HFFc6 (cell line): ENCODE results near the gene DDX28. TPM values are rescaled to one million over a fixed set of nuclear protein-coding genes. Genes with fewer than 3 reads are reported as not detected.
"Not testable (repeated sequence)": the region's sequence is repeated elsewhere in the genome, so short reads cannot be mapped to it uniquely, and the experiment has no call there.

Experiments used
- DNase-seq: peaks from one replicate; pipeline ENCODE4 v3.0.0-alpha.2; 2018
- H3K27ac Mint-ChIP-seq: 2 replicates; pipeline ENCODE4 v1.8.0; 2020; ENCODE audit warnings: mild to moderate bottlenecking, mixed read lengths
- H3K27me3 Mint-ChIP-seq: 2 replicates; pipeline ENCODE4 v1.8.0; 2021; ENCODE audit warnings: mild to moderate bottlenecking, moderate library complexity, mixed read lengths; ENCODE audit not compliant: insufficient read depth
- H3K36me3 Mint-ChIP-seq: 2 replicates; pipeline ENCODE4 v1.8.0; 2021; ENCODE audit warnings: low read depth, mixed read lengths
- H3K4me1 Mint-ChIP-seq: 2 replicates; pipeline ENCODE4 v1.8.0; 2020; ENCODE audit warnings: low read depth, mixed read lengths
- H3K4me3 Mint-ChIP-seq: 2 replicates; pipeline ENCODE4 v1.8.0; 2020; ENCODE audit warnings: mild to moderate bottlenecking, moderate library complexity, mixed read lengths
- H3K9me3 Mint-ChIP-seq: 2 replicates; pipeline ENCODE4 v1.8.0; 2020; ENCODE audit warnings: mild to moderate bottlenecking, mixed read lengths
- CTCF ChIP-seq: fragments of 200-600 bp; sonication (generic); IDR thresholded peaks from 2 replicates; pipeline ENCODE4 v1.5.0; 2021; ENCODE audit warnings: antibody characterized with exemption, mild to moderate bottlenecking
- total RNA-seq, 6 experiments: library from RNA; stranded (reverse); fragmentation: NEBNext Ultra II Directional; extraction: Animal tissue kit (Norgen Biotek cat#: 25700); gene quantifications; 2 replicates in 1 of 6; 3 replicates in 5 of 6; pipeline ENCODE4 v1.2.3, GENCODE V29; 2021

The DDX28 gene
- total RNA-seq, 6 experiments from 2014 or later: 7.2 to 8.5 (median 8.2) TPM

- peak; percentile 59 for TF ChIP-seq CTCF
- Mint-ChIP-seq H3K27ac (no peak within 1 kb of the TSS), H3K27me3 (peaks cover 11% of the 10 kb centered on the region), H3K36me3 (no peaks in the 10 kb centered on the region; the same call in 1 of the 2 replicates), H3K4me3 (no peak within 1 kb of the TSS), H3K9me3 (no peaks in the 10 kb centered on the region), H3K4me1 (peaks cover 4% of the 10 kb centered on the region; the same call in 1 of the 2 replicates)
- no peak for DNase-seq
Observed at GRCh38 chr16:67979955-67980678, 42.9 kb downstream of the DDX28 start, which contains the start of gene DPEP3. TSS of gene DPEP3 (minus strand) at chr16:67980499. CDS start at chr16:67980380, 119 bp downstream.

- no peak for TF ChIP-seq CTCF
- no peak overlapping the region for H3K4me3 Mint-ChIP-seq
- DNase-seq: no peak
- no peaks in the 10 kb centered on the region for H3K4me1 Mint-ChIP-seq
- no peaks in the 10 kb centered on the region; the same call in 1 of the 2 replicates for H3K36me3 Mint-ChIP-seq
- H3K27ac Mint-ChIP-seq: no peak overlapping the region
- H3K9me3 Mint-ChIP-seq: no peaks in the 10 kb centered on the region
- H3K27me3 Mint-ChIP-seq: peaks cover 15% of the 10 kb centered on the region
Observed at GRCh38 chr16:67977469-67978227, 45.4 kb downstream of the DDX28 start.

GRCh38 chr16:67977005-67977404 lies 46.0 kb downstream of the DDX28 start:
- H3K4me3 Mint-ChIP-seq: no peak overlapping the region
- H3K27ac Mint-ChIP-seq: no peak overlapping the region

GRCh38 chr16:67976205-67976604 lies 46.8 kb downstream of the DDX28 start:
- Mint-ChIP-seq H3K27me3 (peaks cover 16% of the 10 kb centered on the region), H3K4me3 (no peak overlapping the region), H3K9me3 (no peaks in the 10 kb centered on the region), H3K36me3 (no peaks in the 10 kb centered on the region), H3K4me1 (no peaks in the 10 kb centered on the region), H3K27ac (no peak overlapping the region)
- no peak for DNase-seq
- TF ChIP-seq CTCF: no peak

More at GRCh38 chr16:67977005-67977404, 46.0 kb downstream of the DDX28 start:
- no peaks in the 10 kb centered on the region for H3K9me3 Mint-ChIP-seq
- H3K4me1 Mint-ChIP-seq: no peaks in the 10 kb centered on the region
- no peak for DNase-seq
- H3K36me3 Mint-ChIP-seq: no peaks in the 10 kb centered on the region
- H3K27me3 Mint-ChIP-seq: peaks cover 15% of the 10 kb centered on the region
- TF ChIP-seq CTCF: no peak

- Mint-ChIP-seq H3K4me1 (no peaks in the 10 kb centered on the region), H3K36me3 (no peaks in the 10 kb centered on the region), H3K4me3 (no peak overlapping the region), H3K27me3 (peaks cover 17% of the 10 kb centered on the region), H3K27ac (no peak overlapping the region), H3K9me3 (no peaks in the 10 kb centered on the region)
- no peak for DNase-seq
- TF ChIP-seq CTCF: no peak
Observed at GRCh38 chr16:67975321-67976105, 47.5 kb downstream of the DDX28 start.

- H3K36me3 Mint-ChIP-seq, DNase-seq, H3K4me3 Mint-ChIP-seq, H3K4me1 Mint-ChIP-seq, H3K9me3 Mint-ChIP-seq, H3K27ac Mint-ChIP-seq: not testable (repeated sequence)
- peaks cover 12% of the 10 kb centered on the region for H3K27me3 Mint-ChIP-seq
Observed at GRCh38 chr16:67972285-67972684, 50.7 kb downstream of the DDX28 start.
